CD4-positive, CD25-positive, alpha-beta regulatory T cell (primary cell): Measurements from ENCODE around the gene REM2. TPM values are rescaled to one million over a fixed set of nuclear protein-coding genes. Genes with fewer than 3 reads are reported as not detected.

Experiments
- ATAC-seq, 2 donors: fragments of 150-1000 bp; cut with Tn5 transposase; one replicate each; pipeline ENCODE4 v1.10.0; 2021; ENCODE audit warnings: low read depth in 2 of 2, moderate number of reproducible peaks in 2 of 2, moderate library complexity in 1 of 2
- DNase-seq, 3 donors: peaks; one replicate each; pipeline versions ENCODE4 v3.0.0 to v3.0.0-alpha.2; 2012 to 2022; ENCODE audit warnings: mixed read lengths in 1 of 3
- H3K27ac ChIP-seq: one replicate; pipeline ENCODE4 v1.7.0; 2013; ENCODE audit warnings: mild to moderate bottlenecking, low read length; ENCODE audit not compliant: insufficient read depth, poor library complexity, severe bottlenecking
- H3K27me3 ChIP-seq: one replicate; pipeline ENCODE4 v1.7.0; 2013; ENCODE audit warnings: low read length; ENCODE audit not compliant: control insufficient read depth, insufficient read depth
- H3K36me3 ChIP-seq: one replicate; pipeline ENCODE4 v1.7.0; 2013; ENCODE audit warnings: mild to moderate bottlenecking, low read length, moderate library complexity; ENCODE audit not compliant: control insufficient read depth, insufficient read depth
- H3K4me1 ChIP-seq: 2 replicates; pipeline ENCODE4 v1.7.0; 2013; ENCODE audit warnings: mild to moderate bottlenecking, low read length; ENCODE audit not compliant: insufficient read depth, control insufficient read depth, poor library complexity, severe bottlenecking
- H3K4me3 ChIP-seq: one replicate; pipeline ENCODE4 v1.7.0; 2013; ENCODE audit warnings: low read depth, mild to moderate bottlenecking, low read length, moderate library complexity
- H3K9me3 ChIP-seq, 2 experiments: 1 replicate in 1 of 2; 2 replicates in 1 of 2; pipeline ENCODE4 v1.7.0; 2013; ENCODE audit warnings: low read length in 2 of 2, mild to moderate bottlenecking in 1 of 2, moderate library complexity in 1 of 2; ENCODE audit not compliant: control insufficient read depth in 2 of 2
- H3K27ac Mint-ChIP-seq, 3 donors: one replicate each; pipeline ENCODE4 v1.8.0; 2020 to 2022; ENCODE audit warnings: mild to moderate bottlenecking in 3 of 3, mixed read lengths in 3 of 3, moderate library complexity in 2 of 3
- H3K27me3 Mint-ChIP-seq: one replicate; pipeline ENCODE4 v1.8.0; 2022; ENCODE audit warnings: mild to moderate bottlenecking, mixed read lengths
- H3K36me3 Mint-ChIP-seq: one replicate; pipeline ENCODE4 v1.8.0; 2020; ENCODE audit warnings: mixed read lengths
- H3K4me1 Mint-ChIP-seq, 4 donors: one replicate each; pipeline ENCODE4 v1.8.0; 2020 to 2022; ENCODE audit warnings: mixed read lengths in 4 of 4, mild to moderate bottlenecking in 1 of 4
- H3K4me3 Mint-ChIP-seq, 4 donors: one replicate each; pipeline ENCODE4 v1.8.0; 2020 to 2022; ENCODE audit warnings: mild to moderate bottlenecking in 4 of 4, mixed read lengths in 4 of 4, moderate library complexity in 3 of 4
- H3K9me3 Mint-ChIP-seq, 7 donors: one replicate each; pipeline ENCODE4 v1.8.0; 2020 to 2022; ENCODE audit warnings: mixed read lengths in 7 of 7, mild to moderate bottlenecking in 3 of 7, moderate library complexity in 2 of 7
- polyA plus RNA-seq, 4 donors: library from polyadenylated mRNA; unstranded; fragments of 300-500 nt; fragmentation: Illumina TruSeq; gene quantifications; one replicate each; pipeline ENCODE4 v1.2.3, GENCODE V29; 2021
- total RNA-seq: library from RNA; stranded (reverse); gene quantifications from one replicate; pipeline ENCODE4 v1.2.3, GENCODE V29; 2022

REM2 gene, protein sequence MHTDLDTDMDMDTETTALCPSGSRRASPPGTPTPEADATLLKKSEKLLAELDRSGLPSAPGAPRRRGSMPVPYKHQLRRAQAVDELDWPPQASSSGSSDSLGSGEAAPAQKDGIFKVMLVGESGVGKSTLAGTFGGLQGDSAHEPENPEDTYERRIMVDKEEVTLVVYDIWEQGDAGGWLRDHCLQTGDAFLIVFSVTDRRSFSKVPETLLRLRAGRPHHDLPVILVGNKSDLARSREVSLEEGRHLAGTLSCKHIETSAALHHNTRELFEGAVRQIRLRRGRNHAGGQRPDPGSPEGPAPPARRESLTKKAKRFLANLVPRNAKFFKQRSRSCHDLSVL
- total RNA-seq = 11.1 TPM
- polyA plus RNA-seq = 1 to 10 TPM in 3 of 4 donors, under 1 TPM in 1; 0.61 to 2.6 (median 1.4) TPM

DNA sequence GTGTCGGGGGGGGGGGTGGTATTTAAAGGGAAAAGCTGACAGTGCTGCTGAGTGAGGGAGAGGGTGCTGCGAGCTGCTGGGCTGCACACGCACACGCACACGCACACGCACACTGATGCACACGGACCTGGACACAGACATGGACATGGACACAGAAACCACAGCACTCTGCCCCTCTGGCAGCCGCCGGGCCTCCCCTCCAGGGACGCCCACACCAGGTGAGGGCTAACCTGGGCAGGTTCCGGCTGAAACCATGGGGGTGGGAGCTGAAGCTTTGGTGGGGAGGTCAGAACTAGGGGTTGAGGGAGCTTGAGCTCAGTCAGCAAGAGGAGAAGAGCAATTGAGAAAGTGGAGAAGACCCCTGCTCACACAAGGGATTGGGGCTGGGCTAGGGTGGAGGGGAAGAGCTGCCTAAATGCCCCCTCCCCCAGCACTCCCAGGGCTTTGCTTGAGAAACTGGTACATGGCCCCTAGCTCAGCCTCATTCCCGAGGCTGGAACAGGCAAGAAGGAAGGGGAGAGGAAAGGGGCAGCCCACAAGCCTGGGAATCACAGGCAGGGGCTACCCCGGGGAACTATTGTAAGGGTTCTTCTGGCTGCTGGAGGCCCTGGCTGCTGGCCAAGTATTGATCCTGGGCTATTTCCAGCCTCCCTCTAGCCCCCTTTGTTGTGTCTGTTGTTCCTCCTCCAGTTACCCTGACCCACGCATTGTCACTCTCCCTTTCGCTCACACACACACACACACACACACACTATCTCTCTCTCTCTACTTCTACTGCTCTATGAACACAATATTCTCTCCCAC is at the start of gene REM2:
REM2 (plus strand) TSS at position 50 of the 804 bp plus-strand sequence; CDS start at position 116, 66 bp downstream.
- Mint-ChIP-seq H3K4me3 (peak within 1 kb of the TSS in 3 of 4 donors; percentile 12 to 91 (median 76)), H3K27me3 (no peaks in the 10 kb centered on the region), H3K27ac (peak within 1 kb of the TSS; percentile 67 to 98 (median 85)), H3K4me1 (peaks cover 5 to 59% (median 26%) of the 10 kb centered on the region in 4 donors), H3K36me3 (peaks cover 12% of the 10 kb centered on the region), H3K9me3 (peaks cover 0 to 1% (median 0%) of the 10 kb centered on the region in 7 donors)
- no peaks in the 10 kb centered on the region for H3K9me3 ChIP-seq
- peaks cover 26% of the 10 kb centered on the region for H3K4me1 ChIP-seq
- no peaks in the 10 kb centered on the region for H3K27me3 ChIP-seq
- H3K27ac ChIP-seq = no peak within 1 kb of the TSS
- H3K36me3 ChIP-seq = peaks cover 15% of the 10 kb centered on the region
- no peak within 1 kb of the TSS for H3K4me3 ChIP-seq
- no peak for ATAC-seq
- DNase-seq = no peak

DNA sequence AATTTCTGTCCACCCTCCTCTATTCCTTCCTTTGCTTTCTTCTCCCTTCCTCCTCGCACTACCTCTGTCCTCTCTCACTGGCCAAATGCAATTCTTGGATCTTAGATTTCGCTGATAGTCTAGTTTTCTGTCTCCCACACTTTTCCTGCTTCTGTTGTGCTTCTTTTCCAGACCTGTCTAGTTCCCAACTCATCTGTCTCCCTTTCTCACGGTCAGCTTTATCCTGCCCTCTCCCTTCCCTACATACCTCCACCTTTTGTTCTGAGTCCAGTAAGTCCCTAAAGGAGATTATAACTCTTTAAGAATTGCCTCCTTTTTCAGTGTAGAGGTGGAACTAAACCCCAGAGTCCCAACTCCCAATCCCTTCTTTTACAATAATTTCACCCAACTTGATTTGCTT is 47.5 kb upstream of the REM2 start:
- Histone ChIP-seq H3K27me3 (no peaks in the 10 kb centered on the region), H3K27ac (no peak overlapping the region), H3K9me3 (no peaks in the 10 kb centered on the region), H3K4me1 (peaks cover 23% of the 10 kb centered on the region), H3K4me3 (no peak overlapping the region), H3K36me3 (peaks cover 13% of the 10 kb centered on the region)
- Mint-ChIP-seq H3K9me3 (no peaks in the 10 kb centered on the region), H3K36me3 (peaks cover 21% of the 10 kb centered on the region), H3K4me1 (peaks cover 10 to 40% (median 12%) of the 10 kb centered on the region in 4 donors), H3K27ac (peak overlapping the region in 1 of 3 donors; percentile 14), H3K27me3 (peaks cover 20% of the 10 kb centered on the region), H3K4me3 (peak overlapping the region in 3 of 4 donors; percentile 3 to 66 (median 17))
- no peak for DNase-seq
- no peak for ATAC-seq

DNA sequence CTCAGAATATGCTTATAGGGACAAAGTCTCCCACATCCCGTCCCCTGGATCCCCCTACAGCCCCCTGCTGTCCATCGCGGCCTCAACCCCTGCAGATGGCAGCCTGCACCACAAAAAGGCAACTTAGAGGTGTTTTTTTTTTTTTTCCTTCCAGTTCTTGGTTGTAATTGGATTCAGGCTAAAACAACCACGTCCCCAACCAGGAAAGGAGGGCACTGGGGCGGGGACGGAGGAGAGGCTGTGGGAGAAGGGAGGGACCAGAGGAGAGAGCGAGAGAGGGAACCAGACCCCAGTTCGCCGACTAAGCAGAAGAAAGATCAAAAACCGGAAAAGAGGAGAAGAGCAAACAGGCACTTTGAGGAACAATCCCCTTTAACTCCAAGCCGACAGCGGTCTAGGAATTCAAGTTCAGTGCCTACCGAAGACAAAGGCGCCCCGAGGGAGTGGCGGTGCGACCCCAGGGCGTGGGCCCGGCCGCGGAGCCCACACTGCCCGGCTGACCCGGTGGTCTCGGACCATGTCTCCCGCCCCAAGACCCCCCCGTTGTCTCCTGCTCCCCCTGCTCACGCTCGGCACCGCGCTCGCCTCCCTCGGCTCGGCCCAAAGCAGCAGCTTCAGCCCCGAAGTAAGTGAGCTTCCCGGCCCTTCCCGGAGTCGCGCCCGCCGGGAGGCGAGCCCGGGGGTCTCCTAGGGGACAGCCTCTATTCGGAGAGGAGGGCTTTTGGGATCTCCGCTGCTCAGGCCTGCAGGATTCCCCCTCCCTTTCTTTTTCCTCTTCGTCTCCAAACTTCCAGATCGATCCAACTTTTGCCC is 46.5 kb upstream of the REM2 start, which contains the start of gene MMP14:
MMP14 (plus strand) TSS at position 285 of the 813 bp plus-strand sequence; CDS start at position 518, 233 bp downstream.
- H3K4me1 Mint-ChIP-seq = peaks cover 2 to 31% (median 7%) of the 10 kb centered on the region in 4 donors
- Histone ChIP-seq H3K36me3 (peaks cover 13% of the 10 kb centered on the region), H3K27me3 (no peaks in the 10 kb centered on the region), H3K4me3 (no peak within 1 kb of the TSS), H3K9me3 (no peaks in the 10 kb centered on the region), H3K27ac (no peak within 1 kb of the TSS), H3K4me1 (peaks cover 13% of the 10 kb centered on the region)
- ATAC-seq = no peak
- DNase-seq = no peak
- peak within 1 kb of the TSS; percentile 61 to 89 (median 74) for H3K4me3 Mint-ChIP-seq
- peak within 1 kb of the TSS; percentile 84 to 97 (median 90) for H3K27ac Mint-ChIP-seq
- H3K36me3 Mint-ChIP-seq = peaks cover 21% of the 10 kb centered on the region
- H3K27me3 Mint-ChIP-seq = peaks cover 23% of the 10 kb centered on the region
- H3K9me3 Mint-ChIP-seq = no peaks in the 10 kb centered on the region

DNA sequence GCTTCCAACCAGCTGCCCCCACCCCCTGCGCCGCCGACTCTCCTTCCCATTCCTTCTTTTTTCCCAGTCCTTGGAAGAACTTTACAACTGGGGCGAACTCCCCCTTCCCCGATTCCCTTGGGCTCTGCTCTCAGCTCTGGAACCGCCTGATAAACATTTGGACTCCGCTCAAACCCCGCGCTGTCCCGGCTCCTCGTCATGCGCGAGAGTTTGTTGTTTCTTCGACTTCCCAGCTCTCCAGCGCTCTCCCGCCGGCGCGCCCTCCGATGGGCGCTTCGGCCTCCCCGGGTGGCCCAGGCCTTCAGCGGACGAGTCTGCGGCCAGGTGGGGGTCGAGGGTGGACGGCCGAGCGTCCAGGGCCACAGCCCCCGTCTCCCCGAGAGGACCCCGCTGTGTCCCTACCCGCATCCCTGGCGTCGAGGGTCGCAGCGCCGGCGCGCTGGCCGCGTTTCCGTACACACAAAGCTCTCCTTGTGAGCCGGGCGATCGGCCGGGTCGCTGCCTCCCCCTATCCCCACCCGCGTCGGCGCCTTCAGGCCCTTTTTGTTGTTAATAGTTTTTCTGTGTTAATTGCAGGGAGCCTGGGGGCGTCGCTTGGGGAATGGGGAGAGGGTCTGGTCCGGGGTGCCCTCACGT is 45.8 kb upstream of the REM2 start:
- H3K27ac Mint-ChIP-seq = peak overlapping the region; percentile 84 to 97 (median 90)
- H3K27ac ChIP-seq = no peak overlapping the region
- no peak for ATAC-seq
- H3K9me3 Mint-ChIP-seq = no peaks in the 10 kb centered on the region
- peak overlapping the region; percentile 47 to 89 (median 72) for H3K4me3 Mint-ChIP-seq
- peaks cover 13% of the 10 kb centered on the region for H3K36me3 ChIP-seq
- peaks cover 23% of the 10 kb centered on the region for H3K27me3 Mint-ChIP-seq
- peaks cover 11% of the 10 kb centered on the region for H3K4me1 ChIP-seq
- H3K9me3 ChIP-seq = no peaks in the 10 kb centered on the region
- peaks cover 17% of the 10 kb centered on the region for H3K36me3 Mint-ChIP-seq
- H3K4me3 ChIP-seq = no peak overlapping the region
- no peaks in the 10 kb centered on the region for H3K27me3 ChIP-seq
- H3K4me1 Mint-ChIP-seq = peaks cover 0 to 27% (median 1%) of the 10 kb centered on the region in 4 donors
- DNase-seq = no peak

DNA sequence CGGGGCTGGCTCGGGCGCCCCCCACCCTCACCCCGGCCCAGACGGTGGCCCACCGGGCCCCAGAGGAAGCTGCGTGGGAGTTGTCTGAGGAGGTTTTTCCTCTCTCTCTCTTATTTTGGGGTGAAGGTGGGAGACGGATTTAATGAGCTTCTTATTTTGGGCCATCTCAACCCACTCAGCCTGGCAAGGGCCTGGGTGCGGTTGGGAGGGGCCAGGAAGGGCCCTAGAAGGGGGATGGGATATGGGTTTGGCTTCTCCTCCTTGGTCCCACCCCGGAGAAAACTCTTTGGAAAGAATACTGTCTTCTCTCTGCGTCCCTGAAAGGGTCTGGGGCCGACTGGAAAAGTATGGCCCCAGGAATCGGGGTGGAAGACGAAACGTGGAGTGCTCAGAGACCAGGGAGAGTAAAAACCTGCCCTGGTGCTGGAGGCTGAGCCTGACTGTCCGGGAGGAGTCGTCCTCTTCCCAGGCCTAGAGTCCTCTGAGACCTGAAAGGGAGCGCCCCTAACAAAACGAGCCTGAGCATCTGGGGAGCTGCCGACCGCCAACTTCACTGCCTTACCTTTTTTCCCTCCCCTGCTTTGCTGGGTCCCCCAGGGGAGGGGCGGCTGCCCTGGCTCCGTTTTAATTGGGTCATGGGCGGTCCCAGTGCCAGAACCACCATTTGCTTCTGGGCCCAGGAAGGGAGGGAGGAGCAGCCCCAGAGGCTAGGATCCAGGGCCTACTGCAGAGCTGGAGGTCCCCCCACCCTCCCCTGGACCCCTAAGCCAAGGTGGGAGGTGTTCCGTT is 45.1 kb upstream of the REM2 start:
- H3K36me3 Mint-ChIP-seq = peaks cover 17% of the 10 kb centered on the region
- H3K27ac Mint-ChIP-seq = peak overlapping the region in 2 of 3 donors; percentile 20 to 42
- H3K9me3 Mint-ChIP-seq = no peaks in the 10 kb centered on the region
- peaks cover 11% of the 10 kb centered on the region for H3K4me1 ChIP-seq
- no peak overlapping the region for H3K27ac ChIP-seq
- peak overlapping the region in 1 of 4 donors; percentile 65 for H3K4me3 Mint-ChIP-seq
- H3K4me3 ChIP-seq = no peak overlapping the region
- DNase-seq = no peak
- H3K36me3 ChIP-seq = peaks cover 13% of the 10 kb centered on the region
- H3K4me1 Mint-ChIP-seq = peaks cover 0 to 27% (median 1%) of the 10 kb centered on the region in 4 donors
- H3K27me3 ChIP-seq = no peaks in the 10 kb centered on the region
- peaks cover 23% of the 10 kb centered on the region for H3K27me3 Mint-ChIP-seq
- H3K9me3 ChIP-seq = no peaks in the 10 kb centered on the region
- no peak for ATAC-seq

DNA sequence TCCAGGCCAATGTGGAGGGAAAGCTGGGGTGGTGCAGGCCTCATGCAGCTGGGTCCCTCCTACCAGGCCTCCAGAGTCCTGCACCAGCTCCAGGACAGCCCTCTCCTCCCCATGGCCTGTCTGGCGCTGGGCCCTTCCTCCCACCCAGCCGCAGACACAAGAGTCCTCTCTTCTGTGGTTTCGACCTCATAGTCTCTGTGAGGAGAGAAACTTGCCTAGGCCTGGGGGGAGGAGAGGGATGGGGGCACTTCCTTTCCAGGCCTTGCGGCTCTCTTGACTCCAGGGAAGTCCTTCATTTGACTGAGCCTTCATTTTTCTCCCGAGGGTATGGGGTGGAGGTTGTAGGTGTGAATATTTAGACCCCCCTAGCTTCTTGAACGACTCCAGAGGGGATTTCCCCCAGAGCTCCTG is 44.4 kb upstream of the REM2 start:
- Mint-ChIP-seq H3K36me3 (peaks cover 17% of the 10 kb centered on the region), H3K27ac (no peak overlapping the region), H3K4me1 (peaks cover 0 to 24% (median 1%) of the 10 kb centered on the region in 4 donors), H3K4me3 (no peak overlapping the region), H3K27me3 (peaks cover 23% of the 10 kb centered on the region), H3K9me3 (no peaks in the 10 kb centered on the region)
- H3K27ac ChIP-seq = no peak overlapping the region
- no peaks in the 10 kb centered on the region for H3K9me3 ChIP-seq
- H3K36me3 ChIP-seq = peaks cover 7% of the 10 kb centered on the region
- no peak overlapping the region for H3K4me3 ChIP-seq
- no peak for DNase-seq
- peaks cover 11% of the 10 kb centered on the region for H3K4me1 ChIP-seq
- no peaks in the 10 kb centered on the region for H3K27me3 ChIP-seq
- ATAC-seq = no peak
